ENCODE data around the gene PNPLA6.

Gene PNPLA6

DNA sequence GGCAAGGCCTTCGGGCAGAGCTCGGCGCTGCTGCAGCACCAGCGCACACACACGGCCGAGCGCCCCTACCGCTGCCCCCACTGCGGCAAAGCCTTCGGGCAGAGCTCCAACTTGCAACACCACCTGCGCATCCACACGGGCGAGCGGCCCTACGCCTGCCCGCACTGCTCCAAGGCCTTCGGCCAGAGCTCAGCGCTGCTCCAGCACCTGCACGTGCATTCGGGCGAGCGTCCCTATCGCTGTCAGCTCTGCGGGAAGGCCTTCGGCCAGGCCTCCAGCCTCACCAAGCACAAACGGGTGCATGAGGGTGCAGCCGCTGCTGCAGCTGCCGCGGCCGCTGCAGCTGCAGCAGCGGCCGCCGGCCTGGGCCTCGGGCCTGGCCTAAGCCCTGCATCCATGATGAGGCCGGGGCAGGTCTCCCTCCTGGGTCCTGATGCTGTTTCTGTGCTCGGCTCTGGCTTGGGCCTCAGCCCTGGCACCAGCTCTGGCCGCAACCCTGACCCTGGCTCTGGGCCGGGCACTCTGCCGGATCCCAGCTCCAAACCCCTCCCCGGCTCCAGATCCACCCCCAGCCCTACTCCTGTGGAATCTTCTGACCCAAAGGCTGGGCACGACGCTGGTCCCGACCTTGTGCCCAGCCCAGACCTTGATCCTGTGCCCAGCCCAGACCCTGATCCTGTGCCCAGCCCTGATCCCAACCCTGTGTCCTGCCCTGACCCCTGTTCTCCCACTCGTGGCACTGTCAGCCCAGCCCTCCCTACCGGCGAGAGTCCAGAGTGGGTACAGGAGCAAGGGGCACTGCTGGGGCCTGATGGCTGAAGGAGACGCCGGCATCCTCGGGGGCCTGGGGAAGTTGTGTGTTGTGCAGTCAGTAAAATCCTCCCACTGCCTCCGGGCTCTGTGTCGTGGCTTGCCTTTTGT is 15.1 kb upstream of the PNPLA6 start:
- TF ChIP-seq, protein P1, sequence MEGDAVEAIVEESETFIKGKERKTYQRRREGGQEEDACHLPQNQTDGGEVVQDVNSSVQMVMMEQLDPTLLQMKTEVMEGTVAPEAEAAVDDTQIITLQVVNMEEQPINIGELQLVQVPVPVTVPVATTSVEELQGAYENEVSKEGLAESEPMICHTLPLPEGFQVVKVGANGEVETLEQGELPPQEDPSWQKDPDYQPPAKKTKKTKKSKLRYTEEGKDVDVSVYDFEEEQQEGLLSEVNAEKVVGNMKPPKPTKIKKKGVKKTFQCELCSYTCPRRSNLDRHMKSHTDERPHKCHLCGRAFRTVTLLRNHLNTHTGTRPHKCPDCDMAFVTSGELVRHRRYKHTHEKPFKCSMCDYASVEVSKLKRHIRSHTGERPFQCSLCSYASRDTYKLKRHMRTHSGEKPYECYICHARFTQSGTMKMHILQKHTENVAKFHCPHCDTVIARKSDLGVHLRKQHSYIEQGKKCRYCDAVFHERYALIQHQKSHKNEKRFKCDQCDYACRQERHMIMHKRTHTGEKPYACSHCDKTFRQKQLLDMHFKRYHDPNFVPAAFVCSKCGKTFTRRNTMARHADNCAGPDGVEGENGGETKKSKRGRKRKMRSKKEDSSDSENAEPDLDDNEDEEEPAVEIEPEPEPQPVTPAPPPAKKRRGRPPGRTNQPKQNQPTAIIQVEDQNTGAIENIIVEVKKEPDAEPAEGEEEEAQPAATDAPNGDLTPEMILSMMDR (IDR thresholded peaks at IDR 0.05; ENCODE audit: low read depth, low read length), result no peak
- no peak overlapping the region for H3K4me3 ChIP-seq (replicated peaks in 1 of 2; ENCODE audit: low read depth in 2 of 2, low read length in 2 of 2)
- no peak for DNase-seq (ENCODE audit: low read depth in 2 of 2)

DNA sequence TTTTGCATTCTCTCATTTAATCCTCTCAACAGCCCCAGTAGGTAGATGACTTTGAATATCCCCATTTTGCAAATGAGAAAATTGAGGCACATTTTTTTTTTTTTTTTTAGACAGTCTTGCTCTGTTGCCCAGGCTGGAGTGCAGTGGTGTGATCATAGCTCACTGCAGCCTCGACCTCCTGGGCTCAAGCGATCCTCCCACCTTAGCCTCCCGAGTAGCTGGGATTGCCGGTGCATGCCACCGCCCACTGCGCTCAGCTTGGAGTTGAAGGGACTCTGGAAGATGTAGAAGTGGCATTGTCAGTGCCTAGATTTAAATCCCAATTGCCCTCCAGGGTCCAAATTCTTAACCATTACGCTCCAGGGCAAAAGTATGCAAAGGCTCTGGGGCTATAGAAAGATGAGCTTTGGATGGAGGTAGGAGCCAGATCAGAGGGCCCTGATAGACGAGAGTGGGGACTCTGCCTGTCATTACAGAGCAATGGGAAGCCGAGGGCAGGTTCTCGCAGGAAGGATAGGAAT is 13.9 kb upstream of the PNPLA6 start:
- peak overlapping the region; percentile 77 to 83 for H3K4me3 ChIP-seq (replicated peaks in 1 of 2; ENCODE audit: low read depth in 2 of 2, low read length in 2 of 2)
- TF ChIP-seq, protein P1 (IDR thresholded peaks at IDR 0.05; ENCODE audit: low read depth, low read length), result no peak
- DNase-seq (ENCODE audit: low read depth in 2 of 2), result no peak

DNA sequence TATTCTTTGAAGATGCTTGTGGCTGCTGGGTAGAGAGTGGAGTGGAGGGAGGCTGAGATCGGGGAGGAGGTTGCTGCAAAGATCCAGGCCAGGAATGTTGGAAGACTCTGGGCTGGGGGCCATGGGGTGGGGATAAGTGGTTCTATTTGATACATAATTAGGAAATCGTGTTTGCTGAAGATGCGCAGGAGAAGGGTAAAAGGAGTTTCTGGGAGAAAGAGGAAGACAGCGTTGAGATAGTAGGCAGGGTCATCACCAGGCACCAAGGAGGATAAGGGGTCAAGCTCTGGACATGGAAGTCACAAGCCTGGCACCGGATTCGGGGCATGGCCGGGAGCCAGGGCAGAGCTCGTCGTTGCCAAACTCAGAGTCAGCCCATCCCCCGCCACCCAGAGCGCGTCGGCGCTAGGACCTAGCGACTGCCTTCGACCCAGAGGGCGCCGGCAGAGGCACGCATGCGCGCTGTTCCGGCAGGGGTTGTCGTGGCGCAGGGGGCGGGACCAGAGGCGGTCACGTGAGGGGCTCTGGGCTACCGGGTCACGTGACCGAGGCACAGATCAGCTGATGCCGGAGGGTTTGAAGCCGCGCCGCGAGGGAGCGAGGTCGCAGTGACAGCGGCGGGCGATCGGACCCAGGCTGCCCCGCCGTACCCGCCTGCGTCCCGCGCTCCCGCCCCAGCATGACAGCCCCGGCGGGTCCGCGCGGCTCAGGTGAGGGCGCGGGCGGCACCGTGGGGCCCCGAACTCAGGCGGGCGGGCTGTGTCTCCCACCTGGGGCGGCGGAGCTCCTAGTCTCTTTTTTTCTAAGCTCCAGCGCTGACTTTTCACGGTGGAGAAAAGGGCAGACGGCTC is 13.2 kb upstream of the PNPLA6 start, which contains the start of gene MCOLN1:
TSS of gene MCOLN1 (plus strand) at position 553 of the 851 bp plus-strand sequence. CDS start at position 680, 127 bp downstream.
- TF ChIP-seq, protein P1 (IDR thresholded peaks at IDR 0.05; ENCODE audit: low read depth, low read length), result no peak
- DNase-seq (ENCODE audit: low read depth in 2 of 2), result peak; percentile 97 to 98
- peak within 1 kb of the TSS; percentile 77 to 83 for H3K4me3 ChIP-seq (replicated peaks in 1 of 2; ENCODE audit: low read depth in 2 of 2, low read length in 2 of 2)

DNA sequence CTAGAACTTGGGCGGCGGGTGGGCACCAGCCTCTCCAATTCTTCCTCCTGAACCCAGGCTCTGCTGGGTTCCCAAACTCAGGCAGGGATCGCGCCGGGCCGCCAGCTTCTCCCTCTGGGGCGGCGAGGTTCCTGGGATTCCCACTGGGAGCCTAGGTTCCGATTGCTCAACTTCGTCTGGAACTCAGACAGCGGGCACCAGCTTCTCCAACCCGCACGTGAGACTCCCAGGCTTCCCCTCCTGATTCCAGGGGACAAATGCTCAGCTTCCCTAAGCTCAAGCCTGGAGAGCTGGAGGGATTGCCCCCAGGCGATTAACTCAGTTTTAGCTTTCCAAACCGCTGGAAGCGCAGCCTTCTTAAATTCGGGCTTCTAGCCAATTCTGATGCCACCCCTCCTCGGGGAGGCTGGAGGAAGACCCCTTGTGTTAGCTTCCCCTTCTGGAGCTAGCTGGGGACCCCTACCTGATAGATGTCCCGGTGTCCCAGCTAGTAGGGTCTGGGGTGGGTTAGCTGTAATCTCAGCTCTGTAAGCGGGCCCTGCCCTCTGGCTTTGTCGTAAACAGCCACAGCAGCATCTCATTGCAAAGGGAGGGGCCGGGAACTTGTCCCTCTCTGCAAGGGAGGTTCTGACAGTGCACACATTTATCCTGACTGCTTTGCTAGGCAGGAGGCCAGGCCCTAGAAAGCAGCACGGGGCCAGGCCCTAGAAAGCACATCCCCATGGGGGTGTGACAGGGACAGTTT is 12.4 kb upstream of the PNPLA6 start:
- TF ChIP-seq, protein P1 (IDR thresholded peaks at IDR 0.05; ENCODE audit: low read depth, low read length), result no peak
- H3K4me3 ChIP-seq (replicated peaks in 1 of 2; ENCODE audit: low read depth in 2 of 2, low read length in 2 of 2), result peak overlapping the region; percentile 77 to 83
- DNase-seq (ENCODE audit: low read depth in 2 of 2), result peak; percentile 22 to 37

DNA sequence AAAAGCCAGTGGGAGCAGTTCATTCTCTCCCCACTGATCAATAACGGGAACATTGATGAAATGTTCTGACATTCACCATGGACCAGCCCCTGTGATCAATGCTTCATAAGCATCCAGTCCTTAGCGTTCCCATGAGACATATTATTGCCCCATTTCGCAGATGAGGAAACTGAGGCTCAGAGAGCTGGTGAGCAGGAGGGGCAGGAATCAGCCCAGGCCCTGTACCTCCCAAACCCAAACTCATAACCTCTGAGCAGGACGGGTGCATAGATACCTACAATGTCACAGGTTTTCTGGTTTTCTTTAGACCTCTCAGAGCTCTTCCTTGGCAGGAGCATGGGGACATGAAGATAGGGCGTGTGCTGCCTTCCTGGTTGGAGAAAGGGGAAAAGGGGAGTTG is 11.0 kb upstream of the PNPLA6 start:
- TF ChIP-seq, protein P1 (IDR thresholded peaks at IDR 0.05; ENCODE audit: low read depth, low read length), result no peak
- no peak overlapping the region for H3K4me3 ChIP-seq (replicated peaks in 1 of 2; ENCODE audit: low read depth in 2 of 2, low read length in 2 of 2)
- DNase-seq (ENCODE audit: low read depth in 2 of 2), result no peak
